GM11168 (cell line): ENCODE measurements around the gene MAP4K3.

ENCODE experiments used
- in situ Hi-C: fragments of 300-500 bp; cut with MboI; formaldehyde crosslinking; loops from one replicate; pipeline ENCODE4 v1.12.0; 2022; ENCODE audit warnings: low sequenced_read_pairs; ENCODE audit not compliant: unreplicated experiment

Gene MAP4K3

DNA sequence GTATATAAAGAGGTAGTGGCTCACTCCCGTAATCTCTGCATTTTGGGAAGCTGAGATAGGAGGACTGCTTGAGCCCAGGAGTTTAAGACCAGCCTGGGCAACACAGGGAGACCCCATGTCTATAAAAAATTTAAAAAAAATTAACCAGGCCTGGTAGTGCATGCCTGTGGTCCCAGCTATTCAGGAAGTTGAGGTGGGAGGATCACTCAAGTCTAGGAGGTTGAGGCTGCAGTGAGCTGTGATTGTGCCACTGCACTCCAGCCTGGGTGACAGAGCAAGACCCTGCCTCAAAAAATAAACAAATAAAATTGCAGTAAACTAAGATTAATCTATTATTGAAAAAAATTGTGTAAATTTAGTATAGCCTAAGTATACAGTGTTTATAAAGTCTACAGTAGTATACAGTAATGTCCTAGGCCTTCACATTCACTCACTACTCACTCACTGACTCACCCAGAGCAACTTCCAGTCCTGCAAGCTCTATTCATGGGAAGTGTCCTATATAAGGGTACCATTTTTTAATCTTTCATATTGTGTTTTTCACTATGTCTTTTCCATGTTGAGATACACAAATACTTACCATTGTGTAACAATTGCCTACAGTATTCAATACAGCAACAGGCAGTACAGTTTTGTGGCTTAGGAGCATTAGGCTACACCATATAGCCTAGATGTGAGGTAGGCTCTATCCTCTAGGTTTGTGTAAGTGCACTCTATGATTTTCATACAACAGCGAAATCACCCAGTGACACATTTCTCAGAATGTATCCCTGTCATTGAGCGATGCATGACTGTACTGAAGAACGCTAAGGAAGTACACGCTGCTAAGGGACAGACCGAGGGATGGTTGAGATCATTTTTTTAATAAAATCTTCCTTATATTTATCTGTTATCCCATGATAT is 10.4 kb upstream of the MAP4K3 start:
- in situ Hi-C loops: no loop called here

DNA sequence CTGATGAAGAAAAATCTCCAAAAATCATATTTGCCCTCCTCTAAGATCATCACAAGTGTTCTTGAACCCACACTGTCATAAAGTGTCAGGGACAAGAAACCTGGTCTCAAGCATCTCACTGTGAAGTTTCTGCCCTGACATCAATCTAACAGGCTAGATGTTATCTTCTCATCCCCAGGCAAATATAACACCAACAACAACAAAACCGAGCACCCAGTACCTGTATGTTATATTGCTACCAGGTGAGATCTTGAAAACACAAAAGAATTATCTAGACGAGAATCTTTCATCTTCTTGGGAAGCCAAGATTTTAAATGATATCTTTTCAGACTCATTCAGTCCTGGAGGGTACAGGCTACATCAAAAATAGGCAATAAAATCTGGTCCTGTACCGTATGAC is 8.8 kb upstream of the MAP4K3 start:
- in situ Hi-C loops: no loop called here

DNA sequence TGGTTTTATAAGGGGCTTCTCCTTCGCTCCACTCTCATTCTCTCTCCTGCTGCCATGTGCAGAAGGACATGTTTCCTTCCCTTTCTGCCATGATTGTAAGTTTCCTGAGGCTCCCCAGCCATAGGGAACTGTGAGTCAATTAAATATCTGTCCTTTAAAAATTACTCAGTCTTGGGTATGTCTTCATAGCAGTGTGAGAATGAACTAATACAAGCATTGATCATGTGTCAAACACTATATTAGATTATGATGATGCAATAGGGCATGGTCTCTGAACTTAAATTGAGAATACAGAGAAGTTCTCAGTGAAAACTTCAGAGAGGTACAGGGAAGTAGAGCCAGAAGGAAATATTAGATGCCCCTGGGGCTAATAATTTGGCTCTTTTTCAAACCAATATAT is 5.9 kb upstream of the MAP4K3 start:
- in situ Hi-C loops: no loop called here

GRCh38 chr2:39437522-39438296 is 624 bp upstream of the MAP4K3 start:
- in situ Hi-C loops: no loop called here

DNA sequence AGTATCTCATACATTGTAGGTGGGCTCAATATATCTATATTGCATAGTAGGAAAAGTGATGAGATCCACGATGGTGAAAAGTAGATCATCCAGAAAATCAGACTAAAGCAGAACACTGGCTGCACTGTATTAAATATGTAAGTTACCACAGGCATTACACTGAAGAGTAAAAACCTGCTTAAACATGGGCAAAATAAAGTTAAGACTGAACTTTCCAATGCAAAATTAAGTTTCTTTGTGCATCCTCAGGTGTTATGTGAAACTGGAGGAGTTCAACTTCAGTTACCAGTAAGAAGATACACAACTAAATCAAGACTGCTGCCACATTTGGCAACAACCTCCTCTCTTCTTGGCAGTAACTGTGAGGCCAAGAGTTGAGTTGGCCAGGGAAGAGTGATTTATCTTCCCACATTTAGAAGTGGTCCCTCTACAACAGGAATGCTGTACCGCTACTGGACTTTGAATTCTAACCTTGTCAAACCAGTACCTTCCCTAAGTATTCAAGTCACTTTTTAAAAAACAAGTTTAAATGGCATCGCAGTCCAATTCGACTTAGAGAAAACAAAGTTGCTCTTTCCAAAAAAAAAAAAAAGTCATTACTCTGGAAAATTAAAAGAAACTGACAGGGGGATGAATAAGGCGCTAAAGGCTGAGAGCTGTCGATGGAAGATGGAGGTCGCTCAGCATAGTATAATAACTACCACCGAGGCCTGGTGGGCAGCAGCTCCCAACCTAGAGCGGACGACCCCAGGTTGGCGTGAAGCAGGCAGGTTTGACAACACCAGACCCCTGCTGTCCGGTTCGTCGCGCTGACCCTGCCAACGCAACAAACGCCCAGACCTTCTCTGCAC is 1.1 kb downstream of the MAP4K3 start:
- in situ Hi-C loops: no loop called here

DNA sequence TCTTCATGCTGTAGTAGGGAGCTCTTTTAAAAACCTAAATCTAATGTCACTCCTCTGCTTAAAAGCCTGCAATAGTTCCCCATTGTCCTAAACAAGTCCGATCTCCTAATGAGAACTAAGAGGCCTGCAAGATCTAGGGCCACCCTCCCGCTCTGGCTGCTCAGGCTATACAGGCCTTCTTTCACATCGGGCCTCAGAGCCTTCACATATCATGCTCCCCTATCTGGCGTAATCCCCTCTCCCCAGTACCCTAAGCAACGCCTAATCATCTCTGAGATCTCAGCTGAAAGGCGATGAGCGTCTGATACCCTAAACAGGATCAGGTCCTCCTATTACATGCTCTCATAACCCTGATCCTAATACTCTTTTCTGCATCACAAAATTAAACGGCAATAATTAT is 1.9 kb downstream of the MAP4K3 start:
- in situ Hi-C loops: no loop called here

DNA sequence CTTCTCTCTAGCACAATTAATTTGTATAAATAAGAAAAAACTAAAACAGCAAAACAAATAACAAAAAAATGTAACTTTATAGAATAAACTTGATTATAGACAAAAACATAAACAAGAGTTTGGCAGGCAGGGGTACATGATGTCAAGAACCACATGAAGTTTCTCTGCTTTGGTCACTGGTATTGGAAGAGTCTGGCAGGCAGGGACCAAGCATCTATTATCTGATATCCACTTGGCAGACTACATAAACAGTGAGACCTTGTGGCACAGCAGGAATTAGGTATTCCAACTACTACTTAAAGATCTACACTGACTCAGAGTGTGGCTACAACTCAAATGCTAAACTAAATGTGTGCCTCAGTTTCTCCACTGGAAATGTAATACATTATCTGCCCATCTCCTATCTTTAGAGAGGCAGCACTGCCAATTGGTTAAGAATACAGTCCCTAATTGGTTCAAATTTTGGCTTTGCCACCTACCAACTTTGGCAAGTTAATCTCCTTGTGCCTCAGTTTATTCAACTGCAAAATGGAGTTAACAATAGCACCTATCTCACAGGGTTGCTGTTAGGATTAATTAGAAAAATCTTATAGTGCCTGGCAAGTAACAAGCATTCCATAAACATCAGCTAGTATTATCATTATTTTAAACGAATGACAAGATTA is 2.7 kb downstream of the MAP4K3 start:
- in situ Hi-C loops: no loop called here

DNA sequence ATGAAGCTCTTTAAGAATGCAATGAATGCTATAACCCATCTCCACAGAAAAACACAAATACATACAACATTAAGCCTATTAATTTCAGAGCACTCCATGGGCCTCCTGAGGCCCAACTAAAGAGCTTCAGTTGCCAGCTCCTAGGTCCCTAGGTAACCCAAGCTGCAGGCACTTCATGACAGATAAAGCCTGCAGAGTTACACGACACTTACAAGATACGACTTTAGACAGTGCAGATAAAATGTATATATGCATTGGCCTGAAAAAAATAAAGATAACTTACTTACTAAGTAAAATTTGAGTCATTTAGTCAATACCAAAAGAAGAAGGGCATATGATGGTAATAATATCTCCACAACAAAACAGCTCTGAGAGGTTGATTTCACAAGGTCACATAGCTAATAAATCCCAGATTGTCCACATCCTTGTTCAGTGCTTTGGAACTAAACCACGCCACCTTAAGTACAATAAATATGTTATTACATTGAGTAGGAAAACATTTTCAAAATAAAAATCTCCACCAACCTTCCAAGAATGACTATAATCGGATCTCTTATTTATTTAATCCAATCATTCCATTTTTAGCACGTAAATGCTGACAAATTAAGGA is 3.4 kb downstream of the MAP4K3 start:
- in situ Hi-C loops: no loop called here

DNA sequence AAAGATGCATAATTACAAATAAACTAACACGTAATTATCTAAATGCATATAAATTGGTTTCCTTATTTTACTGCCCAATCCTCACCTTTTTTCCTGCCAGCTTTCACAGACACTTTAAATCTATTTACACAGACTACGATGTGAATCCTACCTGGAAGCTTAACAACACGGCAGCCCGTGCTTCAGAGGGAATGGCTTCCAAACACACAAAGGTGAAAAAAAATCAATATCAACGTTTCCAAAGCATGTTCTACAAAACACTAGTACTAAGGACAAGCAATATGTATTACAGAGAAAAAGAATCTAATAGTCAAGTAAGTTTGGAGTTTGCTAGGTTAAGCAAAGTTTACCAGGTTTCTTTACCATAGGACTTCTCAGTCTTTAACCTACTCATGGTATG is 4.4 kb downstream of the MAP4K3 start:
- in situ Hi-C loops: no loop called here

- in situ Hi-C loops: no loop called here
Measured at GRCh38 chr2:39431592-39432316, 5.3 kb downstream of the MAP4K3 start.

- in situ Hi-C loops: no loop called here
Measured at GRCh38 chr2:39429746-39430145, 7.3 kb downstream of the MAP4K3 start.

- in situ Hi-C loops: no loop called here
Measured at GRCh38 chr2:39424951-39425350, 12.1 kb downstream of the MAP4K3 start.

DNA sequence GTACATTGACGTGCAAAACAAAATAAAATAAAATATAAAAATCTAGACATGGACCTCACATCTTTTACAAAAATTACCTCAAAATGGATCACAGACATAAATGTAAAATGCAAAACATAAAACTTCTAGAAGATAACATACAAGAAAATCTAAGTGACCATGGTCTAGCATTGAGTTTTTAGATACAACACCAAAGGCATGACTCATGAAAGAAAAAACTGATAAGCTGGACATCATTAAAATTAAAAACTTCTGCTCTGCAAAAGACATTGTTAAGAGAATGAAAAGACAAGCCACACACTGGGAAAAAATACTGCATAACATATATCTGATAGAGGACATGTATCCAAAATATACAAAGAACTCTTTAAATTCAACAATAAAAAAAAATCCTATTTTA is 14.4 kb downstream of the MAP4K3 start:
- in situ Hi-C loops: no loop called here

DNA sequence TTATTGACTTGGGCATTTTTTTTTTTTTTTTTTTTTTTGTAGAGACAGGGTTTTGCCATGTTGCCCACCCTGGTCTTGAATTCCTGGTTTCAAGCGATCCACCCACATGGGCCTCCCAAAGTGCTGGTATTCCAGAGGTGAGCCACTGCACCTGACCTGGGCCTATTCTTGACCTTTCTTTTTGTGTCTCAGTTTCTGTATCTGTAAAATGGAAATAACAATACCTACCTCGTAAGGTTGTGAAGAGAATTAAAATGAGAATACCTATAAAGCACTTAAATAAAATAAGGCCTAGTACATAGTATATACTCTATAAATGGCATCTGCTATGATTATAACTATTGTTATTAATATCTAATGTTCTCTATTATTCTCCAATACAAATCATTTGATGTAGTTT is 15.7 kb downstream of the MAP4K3 start:
- in situ Hi-C loops: no loop called here

- in situ Hi-C loops: no loop called here
Measured at GRCh38 chr2:39419282-39420223, 17.5 kb downstream of the MAP4K3 start.

GRCh38 chr2:39418491-39418890 is 18.6 kb downstream of the MAP4K3 start:
- in situ Hi-C loops: no loop called here

- in situ Hi-C loops: no loop called here
Measured at GRCh38 chr2:39416140-39416539, 20.9 kb downstream of the MAP4K3 start.
